IPS-15b (cell line): ENCODE measurements around the gene DIP2C.
"Not testable (repeated sequence)": the region's sequence is repeated elsewhere in the genome, so short reads cannot be mapped to it uniquely, and the experiment has no call there.

Source experiments
- H3K27me3 ChIP-seq: one replicate; pipeline ENCODE4 v1.6.1; 2013; ENCODE audit warnings: low read length; ENCODE audit not compliant: control insufficient read depth, insufficient read depth
- H3K36me3 ChIP-seq: one replicate; pipeline ENCODE4 v1.6.1; 2013; ENCODE audit warnings: low read length; ENCODE audit not compliant: control insufficient read depth, insufficient read depth
- H3K4me1 ChIP-seq: one replicate; pipeline ENCODE4 v1.6.1; 2013; ENCODE audit warnings: mild to moderate bottlenecking, low read length; ENCODE audit not compliant: control insufficient read depth, insufficient read depth
- H3K4me3 ChIP-seq: one replicate; pipeline ENCODE4 v1.5.1; 2013; ENCODE audit warnings: low read depth, low read length
- H3K9ac ChIP-seq: one replicate; pipeline ENCODE4 v1.6.1; 2013; ENCODE audit warnings: low read depth, mild to moderate bottlenecking, low read length
- H3K9me3 ChIP-seq: one replicate; pipeline ENCODE4 v1.6.1; 2013; ENCODE audit warnings: mild to moderate bottlenecking, low read length; ENCODE audit not compliant: control insufficient read depth, insufficient read depth

DIP2C gene

DNA sequence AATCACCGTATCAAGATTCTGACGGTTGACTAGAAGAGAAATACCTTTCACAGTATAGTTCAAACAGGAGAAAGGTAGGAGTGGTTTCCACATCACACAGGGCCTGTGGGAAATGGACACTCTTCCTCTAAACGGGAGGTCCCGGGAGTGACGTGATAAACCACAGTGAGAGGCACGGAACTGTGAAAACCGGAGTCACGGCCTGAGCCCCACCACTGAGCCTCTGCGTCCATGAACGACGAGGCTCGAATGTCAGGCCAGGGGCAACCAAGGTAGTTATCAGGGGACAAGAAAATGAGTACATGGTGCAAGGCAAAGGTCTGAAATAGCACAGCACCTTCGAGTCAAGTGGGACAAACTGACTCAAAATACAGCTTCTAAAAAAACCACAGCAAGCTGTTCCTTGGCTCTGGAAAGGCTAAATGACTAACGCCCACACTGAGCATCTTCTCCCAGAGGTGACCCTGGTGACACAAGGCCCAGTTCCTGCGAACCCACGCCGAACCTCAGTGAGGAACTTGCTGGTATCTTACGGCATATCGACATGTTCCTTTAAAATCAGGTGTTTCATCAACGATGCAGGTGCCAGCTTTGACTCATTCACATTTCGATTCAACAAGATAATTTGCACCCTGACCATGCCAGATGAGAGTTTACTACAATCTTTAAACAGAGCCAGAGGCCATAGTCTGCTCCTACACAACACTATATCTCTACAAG is 99.3 kb downstream of the DIP2C start:
- Histone ChIP-seq H3K4me3 (no peak overlapping the region), H3K36me3 (no peaks in the 10 kb centered on the region), H3K9me3 (no peaks in the 10 kb centered on the region), H3K9ac (no peak overlapping the region), H3K4me1 (no peaks in the 10 kb centered on the region), H3K27me3 (no peaks in the 10 kb centered on the region)

DNA sequence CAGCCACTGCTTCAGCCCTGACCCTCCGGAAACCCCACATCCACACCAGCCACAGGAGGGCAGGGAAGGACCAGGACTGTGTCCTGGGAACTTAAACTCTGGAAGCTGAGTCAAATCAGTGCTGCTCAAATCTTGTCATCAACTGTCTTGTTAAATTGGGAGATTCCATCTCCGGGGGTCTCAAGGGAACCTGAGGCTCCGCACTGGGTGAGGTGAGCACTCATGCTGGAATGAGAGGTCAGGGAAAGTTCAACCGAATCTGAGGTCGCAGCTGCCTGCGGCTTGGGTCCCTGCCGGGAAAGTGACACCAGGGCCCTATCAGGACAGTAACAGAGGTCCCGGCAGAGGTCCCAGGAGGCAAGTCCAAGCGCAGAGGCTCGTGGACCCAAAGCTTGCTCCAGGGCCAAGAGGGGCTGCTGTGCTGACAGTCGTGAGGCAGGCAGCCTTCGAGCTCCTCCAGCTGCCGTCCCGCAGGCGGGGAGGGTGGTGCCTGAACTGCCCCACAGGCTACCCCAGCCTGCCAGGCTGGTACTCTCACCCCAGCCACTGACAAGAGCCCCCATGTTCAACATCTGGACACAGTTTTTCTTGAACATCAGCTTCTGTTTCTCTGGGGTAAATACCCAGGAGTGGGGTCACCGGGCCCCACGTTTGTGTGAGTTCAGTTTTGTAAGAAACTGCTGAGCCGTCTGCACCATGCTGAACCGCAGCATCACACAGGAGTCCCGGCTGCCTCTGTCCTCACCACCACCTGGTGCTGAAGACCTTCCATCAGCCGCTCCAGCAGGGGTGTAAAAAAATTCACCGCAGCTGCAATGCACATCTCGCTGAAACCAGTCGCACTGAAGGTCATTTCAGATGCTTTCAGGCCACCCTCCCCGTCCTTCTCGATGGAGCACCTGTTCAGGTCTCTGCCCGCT is 101.0 kb downstream of the DIP2C start:
- Histone ChIP-seq H3K4me1 (no peaks in the 10 kb centered on the region), H3K27me3 (no peaks in the 10 kb centered on the region), H3K36me3 (no peaks in the 10 kb centered on the region), H3K9ac (no peak overlapping the region), H3K9me3 (no peaks in the 10 kb centered on the region), H3K4me3 (no peak overlapping the region)

DNA sequence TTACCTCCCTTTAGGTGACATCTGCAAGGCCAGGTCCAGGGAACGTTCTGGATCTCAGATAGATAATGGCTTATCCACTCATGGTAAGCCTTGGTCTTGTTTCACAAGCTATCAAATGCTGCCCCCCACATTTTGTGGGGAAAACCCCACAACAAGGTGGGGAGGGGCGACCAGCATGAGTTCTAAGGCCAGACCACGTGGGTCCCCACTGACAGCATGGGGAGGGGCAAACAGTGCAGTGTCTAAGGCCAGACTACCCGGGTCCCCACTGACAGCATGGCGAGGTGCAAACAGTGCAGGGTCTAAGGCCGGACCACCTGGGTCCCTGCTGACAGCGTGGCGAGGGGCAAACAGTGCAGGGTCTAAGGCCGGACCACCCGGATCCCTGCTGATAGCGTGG is 102.8 kb downstream of the DIP2C start:
- Histone ChIP-seq H3K4me3 (no peak overlapping the region), H3K9me3 (no peaks in the 10 kb centered on the region), H3K9ac (no peak overlapping the region), H3K36me3 (no peaks in the 10 kb centered on the region), H3K4me1 (no peaks in the 10 kb centered on the region), H3K27me3 (no peaks in the 10 kb centered on the region)

DNA sequence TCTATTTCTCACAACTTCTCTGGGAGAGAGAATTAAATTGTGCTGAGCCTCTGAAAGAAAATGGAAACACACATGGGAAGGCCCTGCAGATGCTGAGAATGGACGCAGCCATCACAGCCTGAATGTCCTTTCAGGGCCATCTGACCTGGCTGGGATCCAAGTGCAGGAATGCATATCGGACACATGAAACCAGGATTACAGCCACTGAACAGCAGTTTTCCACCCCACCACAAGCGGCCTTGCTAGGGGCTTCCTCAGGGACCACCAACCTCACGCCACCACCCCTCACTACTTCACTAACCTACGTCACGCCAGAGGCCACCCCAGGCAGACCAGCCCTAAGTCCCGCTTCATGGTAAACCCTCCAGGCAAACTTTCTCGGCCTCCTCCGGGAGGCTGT is 103.3 kb downstream of the DIP2C start:
- Histone ChIP-seq H3K4me1 (no peaks in the 10 kb centered on the region), H3K9me3 (no peaks in the 10 kb centered on the region), H3K27me3 (no peaks in the 10 kb centered on the region), H3K36me3 (no peaks in the 10 kb centered on the region), H3K9ac (no peak overlapping the region), H3K4me3 (no peak overlapping the region)

DNA sequence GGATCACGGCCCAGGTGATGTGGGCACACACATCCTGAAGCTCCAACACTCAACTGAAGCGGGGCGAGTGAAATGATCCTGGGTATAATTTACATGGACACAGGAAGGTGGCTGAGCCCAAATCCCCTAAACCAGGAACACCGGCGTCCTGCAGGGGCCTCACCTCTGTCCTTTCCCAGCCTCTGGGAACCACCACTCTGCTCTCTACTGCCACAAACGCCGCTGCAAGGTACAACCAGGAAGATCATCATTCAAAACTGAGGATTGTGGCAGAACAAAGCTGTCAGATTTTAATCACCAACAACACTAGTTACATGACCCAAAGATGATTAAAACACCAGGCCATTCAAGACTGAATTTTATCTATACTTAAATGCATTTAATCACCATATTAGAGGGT is 104.0 kb downstream of the DIP2C start:
- Histone ChIP-seq H3K9me3 (no peaks in the 10 kb centered on the region), H3K9ac (no peak overlapping the region), H3K27me3 (no peaks in the 10 kb centered on the region), H3K4me3 (no peak overlapping the region), H3K36me3 (no peaks in the 10 kb centered on the region), H3K4me1 (no peaks in the 10 kb centered on the region)

DNA sequence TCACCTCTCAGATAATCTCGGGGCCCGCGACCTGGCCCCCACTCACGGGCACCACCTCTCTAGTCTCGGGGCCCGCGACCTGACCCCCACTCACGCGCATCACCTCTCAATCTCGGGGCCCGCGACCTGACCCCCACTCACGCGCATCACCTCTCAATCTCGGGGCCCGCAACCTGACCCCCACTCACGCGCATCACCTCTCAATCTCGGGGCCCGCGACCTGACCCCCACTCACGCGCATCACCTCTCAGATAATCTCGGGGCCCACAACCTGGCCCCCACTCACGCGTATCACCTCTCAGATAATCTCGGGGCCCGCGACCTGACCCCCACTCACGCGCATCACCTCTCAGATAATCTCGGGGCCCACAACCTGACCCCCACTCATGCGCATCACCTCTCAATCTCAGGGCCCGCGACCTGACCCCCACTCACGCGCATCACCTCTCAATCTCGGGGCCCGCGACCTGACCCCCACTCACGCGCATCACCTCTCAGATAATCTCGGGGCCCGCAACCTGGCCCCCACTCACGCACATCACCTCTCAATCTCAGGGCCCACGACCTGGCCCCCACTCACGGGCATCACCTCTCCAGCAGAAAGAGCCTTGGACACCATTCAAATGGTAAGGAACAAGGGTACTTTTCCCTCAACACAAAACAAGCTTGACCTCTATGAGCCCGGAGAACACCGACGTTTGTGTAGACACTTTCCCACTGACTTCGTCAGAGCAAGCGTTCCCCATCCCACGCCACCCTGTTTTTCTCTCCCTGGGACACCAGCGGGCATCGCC is 104.8 kb downstream of the DIP2C start:
- H3K9me3 ChIP-seq, H3K9ac ChIP-seq, H3K4me1 ChIP-seq, H3K36me3 ChIP-seq, H3K4me3 ChIP-seq, H3K27me3 ChIP-seq: not testable (repeated sequence)

DNA sequence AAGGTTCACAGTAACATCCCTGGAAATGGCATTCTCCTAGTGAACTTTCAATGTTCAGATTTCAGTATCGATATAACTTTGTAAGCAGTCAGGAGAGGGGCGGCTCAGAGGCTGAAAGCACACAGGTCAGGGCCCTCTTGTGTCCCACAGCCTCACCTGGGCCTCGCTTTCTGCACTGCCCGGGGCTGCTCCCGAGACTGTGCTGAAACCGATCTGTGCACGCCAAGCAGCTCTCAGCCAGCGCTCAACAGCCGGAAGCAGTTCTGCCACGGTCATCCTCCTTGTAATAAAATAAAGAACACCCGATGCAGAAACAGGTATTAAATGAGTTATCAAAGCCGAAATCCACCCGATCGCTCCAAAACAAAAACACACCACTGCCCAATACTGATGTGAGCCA is 106.0 kb downstream of the DIP2C start:
- Histone ChIP-seq H3K9me3 (no peaks in the 10 kb centered on the region), H3K36me3 (no peaks in the 10 kb centered on the region), H3K4me3 (no peak overlapping the region), H3K4me1 (no peaks in the 10 kb centered on the region), H3K9ac (no peak overlapping the region), H3K27me3 (no peaks in the 10 kb centered on the region)

DNA sequence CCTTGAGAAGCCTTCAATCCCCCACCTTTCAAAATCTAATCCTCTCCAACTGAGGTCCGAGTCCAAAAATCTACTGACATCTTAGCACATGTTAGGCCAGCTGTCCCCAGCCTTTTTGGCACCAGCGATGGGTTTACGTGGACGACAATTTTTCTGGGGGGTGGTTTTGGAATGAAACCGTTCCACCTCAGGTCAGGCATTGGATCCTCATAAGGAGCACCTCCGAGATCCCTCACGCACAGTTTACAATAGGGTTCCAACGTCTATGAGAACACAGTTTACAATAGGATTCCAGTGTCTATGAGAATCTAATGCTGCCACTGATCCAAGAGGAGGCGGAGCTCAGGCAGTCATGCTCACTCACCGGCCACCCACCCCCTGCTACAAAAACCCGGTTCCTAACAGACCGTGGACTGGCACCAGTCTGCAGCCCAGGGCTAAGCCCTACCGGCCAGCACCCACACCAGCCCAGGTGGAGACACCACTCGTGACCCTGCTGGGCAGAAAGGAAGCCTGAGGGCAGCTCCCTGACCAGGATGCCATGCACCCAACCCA is 107.6 kb downstream of the DIP2C start:
- no peak overlapping the region for H3K4me3 ChIP-seq
- no peaks in the 10 kb centered on the region for H3K9me3 ChIP-seq
- H3K4me1 ChIP-seq, result no peaks in the 10 kb centered on the region
- no peaks in the 10 kb centered on the region for H3K36me3 ChIP-seq
- H3K27me3 ChIP-seq, result no peaks in the 10 kb centered on the region
- H3K9ac ChIP-seq, result no peak overlapping the region

DNA sequence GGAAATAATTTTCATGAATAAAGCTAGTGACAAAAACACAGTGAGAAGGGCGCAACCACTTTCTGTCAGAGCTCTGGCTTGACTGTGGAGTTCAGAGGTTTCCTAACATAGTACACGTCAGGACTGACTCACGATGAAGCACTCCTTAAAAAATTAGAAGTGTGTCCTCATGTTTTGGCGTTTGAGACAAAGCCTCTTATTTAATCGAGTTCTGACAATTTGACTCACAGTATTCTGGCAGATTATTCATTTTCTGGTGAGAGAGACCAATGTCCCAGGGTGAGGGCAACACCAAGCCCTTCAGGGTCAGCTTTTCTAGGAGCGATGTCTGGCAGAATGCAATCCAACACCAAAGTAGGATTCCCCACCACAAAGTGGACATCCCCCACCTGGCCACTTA is 108.7 kb downstream of the DIP2C start:
- Histone ChIP-seq H3K36me3 (no peaks in the 10 kb centered on the region), H3K4me3 (no peak overlapping the region), H3K9ac (no peak overlapping the region), H3K9me3 (no peaks in the 10 kb centered on the region), H3K4me1 (no peaks in the 10 kb centered on the region), H3K27me3 (no peaks in the 10 kb centered on the region)

DNA sequence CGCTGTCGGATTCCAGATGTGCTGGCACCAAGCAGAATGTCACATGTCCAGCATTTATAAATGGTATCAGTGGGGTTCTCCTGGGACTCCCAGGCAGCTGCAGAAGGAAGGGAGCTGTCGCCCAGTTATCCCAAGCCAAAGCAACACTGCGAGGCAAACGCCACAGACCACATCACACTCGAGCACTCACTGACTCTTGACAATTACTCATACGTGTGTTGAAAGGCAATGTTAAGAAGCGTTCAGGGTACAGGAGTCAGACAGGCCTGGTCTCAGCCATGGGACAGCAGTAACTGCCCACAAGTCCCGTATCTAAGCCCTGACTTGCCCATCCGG is 113.4 kb downstream of the DIP2C start:
- no peaks in the 10 kb centered on the region for H3K27me3 ChIP-seq
- no peak overlapping the region for H3K4me3 ChIP-seq
- H3K36me3 ChIP-seq, result no peaks in the 10 kb centered on the region
- no peak overlapping the region for H3K9ac ChIP-seq
- no peaks in the 10 kb centered on the region for H3K4me1 ChIP-seq
- H3K9me3 ChIP-seq, result no peaks in the 10 kb centered on the region

DNA sequence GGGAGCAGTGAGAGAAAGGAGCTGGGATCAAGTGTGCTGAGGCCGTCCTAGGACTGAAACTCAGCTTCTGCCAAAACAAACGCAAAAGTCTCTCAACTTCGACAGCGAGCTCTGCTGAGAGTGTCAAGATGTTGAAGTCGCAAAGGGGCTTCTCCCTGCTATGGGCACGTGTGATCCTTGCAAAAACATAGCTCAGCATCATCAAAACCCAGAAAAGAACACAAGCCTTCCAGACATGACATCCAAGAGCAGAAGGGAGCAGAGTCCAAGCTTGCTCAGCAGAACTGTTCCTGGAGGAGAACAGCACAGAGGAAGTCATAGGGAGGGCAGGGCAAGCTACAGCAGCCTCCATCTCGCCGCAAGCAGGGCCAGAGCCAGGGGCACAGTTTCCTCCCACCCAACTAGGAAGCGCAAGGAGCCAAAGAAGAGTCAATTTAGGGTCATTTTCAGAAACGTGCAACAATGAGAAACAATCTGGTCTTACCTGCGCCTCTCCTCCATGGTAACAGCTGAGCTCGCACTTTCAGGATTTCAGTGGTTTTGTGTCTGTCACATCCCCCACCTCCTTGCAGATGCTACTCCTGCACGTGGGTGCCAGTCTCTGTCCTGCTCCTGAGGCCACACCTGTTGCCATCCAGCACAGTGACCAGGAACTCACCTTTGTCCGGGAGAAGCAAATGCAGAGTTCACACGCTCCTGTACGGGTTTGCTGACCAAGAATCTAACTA is 113.9 kb downstream of the DIP2C start:
- Histone ChIP-seq H3K36me3 (no peaks in the 10 kb centered on the region), H3K27me3 (no peaks in the 10 kb centered on the region), H3K4me3 (no peak overlapping the region), H3K9ac (no peak overlapping the region), H3K9me3 (no peaks in the 10 kb centered on the region), H3K4me1 (no peaks in the 10 kb centered on the region)
